RWPE2 (cell line): Measurements from ENCODE around the gene TEX19.

Experiments used
- ATAC-seq: fragments of 200-7000 bp; cut with Tn5 transposase; 3 replicates; pipeline ENCODE4 v1.9.1; 2021; ENCODE audit warnings: low read depth
- DNase-seq: peaks from one replicate; pipeline ENCODE4 v3.0.0-alpha.2; 2020; ENCODE audit warnings: low spot score
- H3K27ac ChIP-seq: fragments of 450-650 bp; 2 replicates; pipeline ENCODE4 v1.5.1; 2017; ENCODE audit warnings: mild to moderate bottlenecking; ENCODE audit not compliant: poor library complexity, severe bottlenecking
- H3K27me3 ChIP-seq: fragments of 250-450 bp; sonication (Bioruptor Pico); 2 replicates; pipeline ENCODE4 v1.5.1; 2021; ENCODE audit warnings: mild to moderate bottlenecking, moderate library complexity; ENCODE audit not compliant: insufficient read depth, poor library complexity, severe bottlenecking
- H3K36me3 ChIP-seq: fragments of 250-450 bp; sonication (Bioruptor Pico); 2 replicates; pipeline ENCODE4 v1.5.1; 2020; ENCODE audit warnings: low read depth, mild to moderate bottlenecking, moderate library complexity
- H3K4me1 ChIP-seq: fragments of 250-450 bp; sonication (Bioruptor Pico); 2 replicates; pipeline ENCODE4 v1.5.1; 2021; ENCODE audit warnings: mild to moderate bottlenecking, moderate library complexity; ENCODE audit not compliant: insufficient read depth, poor library complexity, severe bottlenecking
- H3K4me3 ChIP-seq: fragments of 250-450 bp; sonication (Bioruptor Pico); 2 replicates; pipeline ENCODE4 v1.5.1; 2021; ENCODE audit warnings: mild to moderate bottlenecking, moderate library complexity; ENCODE audit not compliant: severe bottlenecking
- H3K9me3 ChIP-seq: fragments of 250-450 bp; sonication (Bioruptor Pico); 2 replicates; pipeline ENCODE4 v1.5.1; 2021; ENCODE audit warnings: mild to moderate bottlenecking, moderate library complexity; ENCODE audit not compliant: severe bottlenecking
- CTCF ChIP-seq: fragments of 450-650 bp; IDR thresholded peaks from one replicate; pipeline ENCODE4 v1.5.1; 2017; ENCODE audit warnings: mild to moderate bottlenecking, moderate library complexity; ENCODE audit not compliant: poor library complexity, severe bottlenecking

The TEX19 gene

DNA sequence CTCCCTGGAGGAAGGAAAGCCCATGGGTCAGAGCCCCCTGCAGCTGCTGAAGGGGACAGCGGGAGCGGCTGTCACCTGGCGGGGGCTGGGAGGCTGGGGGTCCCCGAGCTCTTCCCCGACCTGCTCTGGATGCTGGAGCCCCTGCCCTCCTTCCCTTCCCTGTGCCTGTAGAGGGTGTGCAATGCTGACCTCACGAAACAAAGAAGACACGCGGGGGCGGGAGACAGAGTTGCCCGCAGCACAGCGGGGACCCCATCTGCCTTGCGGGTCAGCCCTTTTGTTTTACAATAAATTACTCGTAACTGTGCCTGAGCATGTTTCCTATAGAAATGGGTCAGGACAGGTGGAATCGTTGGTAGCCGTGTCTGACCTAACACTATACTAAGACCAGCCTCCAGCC lies 31.8 kb upstream of the TEX19 start:
- Histone ChIP-seq H3K4me3 (no peak overlapping the region), H3K4me1 (peaks cover 20% of the 10 kb centered on the region), H3K36me3 (no peaks in the 10 kb centered on the region), H3K27ac (no peak overlapping the region), H3K9me3 (no peaks in the 10 kb centered on the region), H3K27me3 (no peaks in the 10 kb centered on the region)
- TF ChIP-seq CTCF = no peak
- no peak for ATAC-seq
- no peak for DNase-seq

DNA sequence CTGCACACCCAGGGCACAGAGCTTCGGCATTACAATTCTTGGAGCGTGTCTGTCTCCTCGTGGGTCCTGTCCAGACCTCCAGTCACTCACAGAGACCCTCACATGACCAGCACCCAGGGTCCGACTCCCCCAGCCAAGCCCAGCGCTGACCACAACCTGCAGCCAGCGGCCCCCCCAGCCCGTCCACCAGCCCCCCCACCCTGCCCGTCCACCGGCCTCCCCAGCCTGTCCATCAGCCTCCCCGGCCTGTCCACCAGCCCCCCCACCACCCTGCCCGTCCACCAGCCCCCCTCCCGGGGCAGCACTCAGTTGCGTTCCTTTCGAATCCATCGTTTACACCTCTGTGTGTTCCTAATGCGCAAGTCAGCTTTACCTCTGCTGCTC lies 31.3 kb upstream of the TEX19 start:
- ATAC-seq = no peak
- Histone ChIP-seq H3K36me3 (no peaks in the 10 kb centered on the region), H3K27me3 (no peaks in the 10 kb centered on the region), H3K4me1 (peaks cover 24% of the 10 kb centered on the region), H3K27ac (no peak overlapping the region), H3K4me3 (no peak overlapping the region), H3K9me3 (no peaks in the 10 kb centered on the region)
- TF ChIP-seq CTCF = no peak
- DNase-seq = peak; percentile 61

DNA sequence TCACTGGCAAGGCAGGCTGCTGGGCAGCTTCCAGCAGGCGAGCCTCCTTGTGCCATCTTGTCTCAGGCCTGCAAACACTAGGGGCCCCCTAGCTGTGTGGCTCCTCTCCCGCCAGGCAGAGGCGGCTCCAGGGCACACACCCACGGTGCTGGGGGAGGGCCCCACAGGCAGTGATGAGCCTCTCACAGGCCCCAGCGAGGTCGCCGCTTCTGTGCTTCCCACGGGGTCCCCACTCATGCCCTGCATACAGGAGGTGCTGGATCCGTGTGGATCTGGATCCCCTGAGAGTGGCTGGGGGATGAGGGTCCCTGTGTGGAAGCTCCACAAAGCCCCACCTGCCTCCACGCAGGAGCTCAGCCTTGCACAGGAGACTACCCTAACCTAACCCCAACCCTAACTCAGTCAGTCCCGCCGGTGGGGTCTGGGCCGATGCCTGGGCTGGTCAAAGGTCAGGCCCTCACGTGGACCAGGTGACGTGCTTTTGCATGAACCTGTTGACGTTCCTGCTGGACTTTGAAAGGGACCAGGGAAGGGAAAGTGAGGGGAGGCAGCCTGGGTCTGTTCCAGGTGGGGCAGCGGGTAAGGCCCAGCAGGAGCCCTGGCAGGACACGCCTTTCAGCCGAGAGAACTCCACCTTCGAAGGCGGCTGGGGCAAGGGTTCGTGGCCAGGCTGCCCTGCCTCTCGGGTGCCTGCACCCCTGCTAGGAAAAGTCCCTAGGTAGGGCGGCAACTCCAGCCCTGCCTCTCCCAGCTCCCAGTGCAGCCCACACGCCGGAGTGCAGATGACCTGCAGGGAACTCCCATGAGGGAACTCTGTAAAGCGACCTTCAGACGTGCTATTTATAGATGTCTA lies 30.7 kb upstream of the TEX19 start:
- Histone ChIP-seq H3K27ac (no peak overlapping the region), H3K36me3 (no peaks in the 10 kb centered on the region), H3K9me3 (no peaks in the 10 kb centered on the region), H3K27me3 (no peaks in the 10 kb centered on the region), H3K4me3 (no peak overlapping the region), H3K4me1 (peaks cover 28% of the 10 kb centered on the region)
- TF ChIP-seq CTCF = no peak
- DNase-seq = peak; percentile 66
- no peak for ATAC-seq

DNA sequence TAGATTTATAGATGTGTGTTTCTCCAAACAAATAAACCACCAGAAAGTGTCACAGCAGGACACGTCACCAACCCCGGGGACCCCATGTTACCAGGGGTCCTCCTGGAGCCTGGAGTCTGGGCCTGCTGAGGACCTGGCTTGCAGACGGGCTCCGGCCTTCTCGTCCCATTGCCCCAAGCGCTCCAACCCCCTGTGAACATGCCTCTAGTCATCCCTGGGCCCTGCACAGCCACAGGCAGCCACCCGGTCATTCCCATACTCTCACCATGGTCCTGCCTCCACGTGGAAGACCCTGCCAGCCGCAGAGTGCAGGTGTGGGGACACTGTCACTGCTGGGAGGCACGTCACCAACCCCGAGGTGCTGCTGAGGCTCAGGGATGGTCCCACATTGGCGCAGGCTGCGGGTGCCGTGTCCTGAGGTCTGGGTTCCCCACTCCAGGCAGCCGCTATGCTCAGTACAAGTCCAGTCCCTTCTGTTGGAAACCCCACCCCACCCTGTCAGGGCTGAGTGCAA lies 30.0 kb upstream of the TEX19 start:
- no peaks in the 10 kb centered on the region for H3K9me3 ChIP-seq
- no peak for TF ChIP-seq CTCF
- H3K4me3 ChIP-seq = no peak overlapping the region
- H3K4me1 ChIP-seq = peaks cover 29% of the 10 kb centered on the region
- no peaks in the 10 kb centered on the region for H3K36me3 ChIP-seq
- ATAC-seq = no peak
- H3K27me3 ChIP-seq = no peaks in the 10 kb centered on the region
- DNase-seq = peak; percentile 70
- H3K27ac ChIP-seq = no peak overlapping the region

- H3K9me3 ChIP-seq = no peaks in the 10 kb centered on the region
- no peaks in the 10 kb centered on the region for H3K36me3 ChIP-seq
- ATAC-seq = no peak
- peaks cover 34% of the 10 kb centered on the region for H3K4me1 ChIP-seq
- peak; percentile 58 for DNase-seq
- H3K27ac ChIP-seq = peak overlapping the region; percentile 27
- no peak for TF ChIP-seq CTCF
- H3K27me3 ChIP-seq = no peaks in the 10 kb centered on the region
- H3K4me3 ChIP-seq = no peak overlapping the region
Measured at GRCh38 chr17:82329683-82330321, 29.2 kb upstream of the TEX19 start.
